Inflammatory macrophage (primary cell): ENCODE data around the gene CLDN20.
"Not testable (repeated sequence)": the region's sequence is repeated elsewhere in the genome, so short reads cannot be mapped to it uniquely, and the experiment has no call there.

Experiments
- DNase-seq, 2 donors: peaks; one replicate each; pipeline ENCODE4 v3.0.0-alpha.2; 2020 to 2022
- total RNA-seq, 18 experiments: gene quantifications; one replicate each; lab custom pipeline; 2026; ENCODE audit warnings: mixed read lengths in 6 of 18, inconsistent platforms in 2 of 18; lab: John Stamatoyannopoulos, UW

CLDN20 gene, protein sequence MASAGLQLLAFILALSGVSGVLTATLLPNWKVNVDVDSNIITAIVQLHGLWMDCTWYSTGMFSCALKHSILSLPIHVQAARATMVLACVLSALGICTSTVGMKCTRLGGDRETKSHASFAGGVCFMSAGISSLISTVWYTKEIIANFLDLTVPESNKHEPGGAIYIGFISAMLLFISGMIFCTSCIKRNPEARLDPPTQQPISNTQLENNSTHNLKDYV
- total RNA-seq = 0 to 0.08 (median 0) reads per million in 18 experiments

DNA sequence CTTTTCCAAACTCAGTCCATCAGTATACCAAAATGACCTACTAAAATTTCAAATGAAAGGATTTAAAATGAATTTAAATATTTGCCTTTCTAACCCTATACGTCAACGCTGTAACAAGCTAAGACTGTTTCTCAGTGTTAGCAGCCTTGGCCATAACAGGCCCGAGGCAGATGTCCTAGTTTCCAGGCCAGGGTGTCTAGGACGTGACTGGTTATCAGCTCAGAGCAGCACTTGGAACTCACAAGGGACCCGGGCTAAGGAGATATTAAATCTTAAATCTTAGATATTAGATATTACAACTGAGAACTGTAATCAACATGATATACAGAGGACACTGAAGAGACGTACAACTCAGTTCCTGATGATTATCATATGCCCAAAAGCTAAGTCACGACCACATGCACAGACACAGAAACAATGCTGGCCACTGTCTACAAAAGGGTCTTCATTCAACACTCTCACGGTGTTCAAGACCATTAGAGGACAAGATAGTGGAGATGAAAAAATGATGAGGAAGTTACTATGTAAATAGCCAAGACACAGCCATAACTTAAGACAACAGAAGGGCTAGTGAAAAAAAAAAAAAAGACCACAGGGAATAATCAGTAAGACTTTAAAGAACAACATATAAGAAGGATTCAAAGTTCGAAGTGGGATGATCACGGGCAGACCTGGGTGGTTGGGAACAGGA lies at the start of gene CLDN20:
Gene CLDN20 (plus strand): TSS at position 641 of the 691 bp plus-strand sequence. CDS start 11,707 bp downstream, outside the sequence.
- DNase-seq = no peak

DNA sequence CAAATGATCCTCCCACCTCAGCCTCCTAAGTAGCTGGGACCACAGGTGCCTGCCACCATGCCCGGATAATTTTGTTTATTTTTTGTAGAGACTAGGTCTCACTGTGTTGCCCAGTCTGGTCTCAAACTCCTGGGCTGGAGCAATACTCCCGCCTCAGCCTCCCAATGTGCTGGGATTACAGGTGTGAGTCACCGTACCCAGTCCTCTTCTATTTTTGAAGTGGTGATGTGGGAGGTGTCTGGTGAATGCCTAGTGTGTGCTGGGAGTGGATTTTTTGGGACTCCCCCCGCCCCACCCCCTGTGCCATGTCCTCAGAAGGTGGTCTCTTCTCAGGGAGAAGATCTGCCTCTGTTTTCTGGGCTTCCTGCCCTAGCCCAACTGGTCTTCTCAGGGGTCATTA lies 47.9 kb upstream of the CLDN20 start:
- DNase-seq = no peak

DNA sequence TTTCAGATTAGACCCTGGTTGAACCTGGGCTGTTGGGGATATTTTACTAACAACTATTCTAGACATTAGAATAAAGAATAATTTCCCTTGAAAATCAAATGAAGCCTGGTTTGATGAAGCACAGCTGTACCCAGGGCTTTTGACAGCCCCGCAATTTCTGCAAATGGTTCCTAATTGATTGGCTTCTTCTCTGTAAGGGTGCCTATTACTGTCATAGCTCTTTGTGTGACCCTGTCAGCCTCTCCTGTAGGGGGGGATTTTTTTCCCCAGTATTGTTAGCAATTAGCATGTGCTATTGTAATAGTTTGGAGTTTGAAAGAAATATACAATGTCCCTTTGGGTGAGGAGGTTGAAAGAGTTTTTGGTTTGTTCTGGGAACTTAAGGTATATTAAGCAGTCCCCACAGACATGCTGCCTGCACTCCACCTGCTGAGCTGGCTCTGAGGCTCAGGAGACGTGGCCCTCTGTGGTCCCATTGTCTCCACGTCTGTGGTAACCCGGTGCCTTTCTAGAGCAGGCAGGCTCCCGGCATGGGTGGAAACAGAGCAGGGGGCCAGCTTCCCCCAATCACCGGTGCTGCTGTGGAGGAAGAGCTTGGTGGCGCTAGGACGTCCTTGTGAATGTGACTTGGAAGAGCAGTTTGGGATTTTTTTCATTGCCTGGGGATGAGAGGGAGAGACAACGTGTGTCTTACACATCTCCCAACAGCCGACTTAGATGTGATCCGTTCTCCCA lies 47.3 kb upstream of the CLDN20 start:
- DNase-seq = no peak

DNA sequence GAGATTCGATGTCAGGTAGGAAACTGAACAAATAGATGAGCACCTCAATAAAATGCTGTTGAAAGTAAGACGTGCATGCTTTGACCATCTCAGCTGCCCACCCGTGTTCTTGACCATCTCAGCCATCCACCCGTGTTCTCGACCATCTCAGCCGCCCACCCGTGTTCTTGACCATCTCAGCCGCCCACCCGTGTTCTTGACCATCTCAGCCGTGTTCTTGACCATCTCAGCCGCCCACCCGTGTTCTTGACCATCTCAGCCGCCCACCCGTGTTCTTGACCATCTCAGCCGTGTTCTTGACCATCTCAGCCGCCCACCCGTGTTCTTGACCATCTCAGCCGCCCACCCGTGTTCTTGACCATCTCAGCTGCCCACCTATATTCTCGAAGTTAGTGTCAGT lies 45.1 kb upstream of the CLDN20 start:
- not testable (repeated sequence) for DNase-seq

DNA sequence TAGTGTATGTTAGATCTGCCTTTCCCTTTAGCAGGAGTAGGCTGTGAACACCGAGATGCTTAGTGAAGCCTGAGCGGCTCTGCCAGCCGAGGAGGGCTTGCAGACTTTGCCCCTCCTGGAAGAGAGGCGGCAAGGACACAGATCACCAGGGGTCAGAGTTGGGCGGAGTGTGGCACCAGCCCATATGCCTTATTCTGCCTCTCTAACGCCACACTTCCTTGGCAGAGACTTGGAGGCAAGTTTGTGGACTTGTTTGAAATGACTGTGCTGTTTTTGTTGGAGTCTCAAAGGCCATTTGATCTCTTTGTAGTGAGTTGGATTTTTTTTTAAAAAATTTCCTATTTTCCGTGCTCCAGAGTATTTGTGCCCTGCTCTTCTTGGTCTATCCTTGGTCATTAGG lies 44.5 kb upstream of the CLDN20 start:
- DNase-seq = no peak

DNA sequence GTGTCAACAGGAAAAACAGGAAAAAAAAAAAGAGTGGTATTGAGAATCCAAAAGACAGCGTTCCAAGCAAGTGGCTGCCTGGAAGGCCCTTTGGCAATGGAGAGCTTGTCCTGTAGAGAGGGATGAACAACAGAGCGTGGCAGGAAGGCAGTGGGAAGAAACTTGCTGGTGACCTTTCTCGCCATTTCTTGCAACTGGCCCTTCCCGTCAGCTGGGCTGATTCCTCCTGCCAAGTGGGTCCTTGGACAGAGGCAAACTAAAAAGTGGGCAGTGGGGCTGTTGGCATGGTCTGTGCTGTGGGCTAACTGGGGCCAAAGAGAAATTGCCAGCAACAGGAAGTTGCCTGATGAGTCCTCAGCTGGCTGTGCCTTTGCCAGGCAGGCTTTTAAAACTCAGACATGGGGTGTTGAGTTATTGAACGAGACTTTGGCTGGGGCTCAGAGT lies 43.9 kb upstream of the CLDN20 start:
- DNase-seq = peak in 1 of 2 donors; percentile 6

DNA sequence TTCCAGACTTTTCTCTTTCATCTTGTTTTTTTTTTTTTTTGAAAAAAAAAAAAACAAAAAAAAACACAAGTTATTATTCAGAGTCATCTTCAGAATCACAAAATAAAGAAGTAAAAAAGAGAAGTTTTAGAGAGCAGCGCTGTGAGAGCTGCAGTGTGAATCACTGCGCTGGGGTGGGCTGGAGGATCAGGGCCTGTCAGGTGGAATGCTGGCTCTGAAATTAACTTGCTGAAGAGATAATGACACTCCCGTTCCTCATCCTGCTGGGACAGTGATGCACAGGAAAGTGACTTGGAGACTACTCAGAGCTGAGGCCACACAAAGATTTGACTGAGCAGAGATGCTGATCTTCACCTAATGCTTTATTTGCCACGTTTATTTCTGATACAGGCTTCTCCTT lies 42.7 kb upstream of the CLDN20 start:
- DNase-seq = peak; percentile 73 to 88

DNA sequence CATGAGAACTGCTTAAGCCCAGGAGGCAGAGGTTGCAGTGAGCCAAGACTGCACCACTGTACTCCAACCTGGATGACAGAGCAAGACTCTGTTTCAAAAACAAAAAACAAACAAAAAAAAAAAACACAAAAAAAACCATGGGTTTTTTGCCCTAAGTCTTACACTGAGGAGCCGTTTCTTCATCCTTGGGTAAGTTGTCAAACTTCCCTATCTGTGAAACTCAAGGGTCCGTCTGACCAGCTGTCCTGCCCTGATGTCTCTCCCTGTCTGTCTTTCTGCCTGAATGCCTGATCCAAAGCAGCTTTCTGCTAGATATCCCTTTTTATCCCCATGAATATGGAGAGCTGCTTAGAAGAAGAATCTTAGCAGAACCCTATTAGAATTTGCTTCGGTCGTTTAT lies 41.3 kb upstream of the CLDN20 start:
- DNase-seq = peak; percentile 56 to 64

DNA sequence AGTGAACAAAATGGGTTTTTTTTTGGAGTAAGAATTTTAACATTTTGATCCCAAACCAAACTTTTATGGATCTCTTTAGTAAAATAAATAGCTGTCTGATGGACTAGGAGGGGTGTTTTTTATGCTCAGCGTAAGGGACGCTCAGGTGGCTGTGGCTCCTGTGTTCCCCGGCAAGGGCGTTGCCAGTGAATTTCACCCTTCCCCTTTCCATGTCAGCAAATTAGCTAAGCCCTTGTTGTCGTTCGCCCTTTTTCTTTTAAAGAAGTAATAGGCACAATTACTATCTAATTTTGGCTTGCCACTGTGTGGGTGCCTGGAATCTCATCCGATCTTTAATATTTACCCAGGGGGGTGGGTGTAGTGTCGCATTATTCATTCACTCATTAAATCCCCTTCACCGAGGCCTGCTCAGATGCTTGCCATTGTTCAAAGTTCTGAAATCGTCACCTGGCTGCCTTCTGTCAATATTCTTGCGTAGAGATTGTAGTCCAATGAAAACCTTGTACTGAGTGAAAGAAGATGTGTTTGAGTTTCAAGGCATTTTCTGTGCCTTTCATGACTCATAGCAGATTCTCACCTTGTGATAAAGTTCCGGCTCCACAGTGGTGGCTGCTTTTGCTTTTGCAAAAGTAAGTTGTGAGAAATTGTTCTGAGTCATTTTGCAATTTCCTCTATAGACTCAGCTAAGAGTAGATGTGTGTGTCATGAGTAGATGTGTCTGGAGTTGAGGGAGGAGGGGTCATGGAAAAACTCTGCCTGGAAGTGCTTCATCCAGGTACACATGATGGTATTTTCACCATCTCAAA lies 40.0 kb upstream of the CLDN20 start:
- DNase-seq = peak; percentile 88 to 89

DNA sequence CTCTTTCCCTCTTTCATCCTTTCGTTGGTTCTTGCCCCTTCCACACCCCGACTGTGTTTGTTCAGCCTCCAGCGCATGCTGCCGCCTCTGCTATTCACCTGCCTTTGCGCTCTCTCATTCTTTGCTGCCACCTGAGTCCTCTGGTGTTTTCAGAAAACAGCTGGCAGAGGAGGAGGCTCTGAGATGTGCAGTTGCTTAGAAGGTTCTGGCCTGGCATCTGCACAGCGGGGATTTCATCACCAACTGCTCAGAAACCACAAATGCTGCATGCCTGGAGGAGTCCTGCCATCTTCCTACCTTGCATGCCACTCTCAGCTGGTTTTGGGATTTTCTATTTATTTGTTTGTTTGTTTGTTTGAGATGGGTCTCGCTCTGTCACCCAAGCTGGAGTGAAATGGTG lies 39.2 kb upstream of the CLDN20 start:
- DNase-seq = peak in 1 of 2 donors; percentile 24

DNA sequence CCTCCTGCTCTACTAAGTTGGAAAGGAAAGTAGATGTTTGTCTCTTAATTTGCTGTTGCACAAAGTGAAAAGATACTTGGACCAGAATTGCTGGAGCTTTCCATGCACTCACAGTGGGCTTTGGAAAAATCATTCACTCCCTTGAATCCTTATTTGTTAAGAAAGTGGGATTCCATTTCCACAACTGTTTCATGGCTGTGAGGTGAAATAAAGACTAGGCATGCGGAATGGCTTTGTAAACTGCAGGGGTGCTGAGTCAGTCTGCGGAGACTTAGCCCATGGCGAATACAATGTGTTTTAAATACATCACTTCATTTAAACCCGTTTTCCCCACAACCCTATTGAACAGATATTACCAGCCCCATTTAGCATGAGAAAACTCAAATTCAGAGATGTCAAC lies 36.8 kb upstream of the CLDN20 start:
- DNase-seq = no peak

DNA sequence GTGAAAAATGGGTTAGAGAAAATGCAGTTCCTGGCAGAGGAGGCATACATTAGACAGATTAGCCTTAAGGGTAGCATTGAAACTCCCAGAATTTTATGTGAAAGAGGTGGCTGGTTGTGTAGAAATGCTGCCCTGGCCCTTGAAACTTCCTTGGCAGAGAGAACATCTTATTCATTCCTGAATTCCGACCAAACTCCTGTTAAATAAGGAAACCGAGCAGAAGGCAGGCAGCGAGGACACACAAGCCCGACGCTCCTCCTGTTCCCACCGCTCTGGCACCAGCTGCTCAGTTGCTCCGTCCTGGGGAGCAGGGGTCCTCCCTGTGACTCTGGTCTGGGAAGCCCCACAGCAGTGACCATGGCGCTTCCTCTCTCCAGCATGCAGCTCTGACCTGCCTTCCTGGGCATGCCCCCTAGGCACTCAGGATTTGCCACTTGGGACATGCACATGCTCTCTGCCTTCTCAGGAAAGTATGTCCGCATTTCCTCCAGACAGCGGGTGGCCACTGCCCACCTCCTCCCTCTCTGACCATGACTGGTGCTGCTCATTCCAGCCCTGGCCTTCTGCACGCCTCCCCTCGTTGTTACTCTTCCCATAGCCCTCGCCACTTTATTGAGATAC lies 35.2 kb upstream of the CLDN20 start:
- DNase-seq = no peak

DNA sequence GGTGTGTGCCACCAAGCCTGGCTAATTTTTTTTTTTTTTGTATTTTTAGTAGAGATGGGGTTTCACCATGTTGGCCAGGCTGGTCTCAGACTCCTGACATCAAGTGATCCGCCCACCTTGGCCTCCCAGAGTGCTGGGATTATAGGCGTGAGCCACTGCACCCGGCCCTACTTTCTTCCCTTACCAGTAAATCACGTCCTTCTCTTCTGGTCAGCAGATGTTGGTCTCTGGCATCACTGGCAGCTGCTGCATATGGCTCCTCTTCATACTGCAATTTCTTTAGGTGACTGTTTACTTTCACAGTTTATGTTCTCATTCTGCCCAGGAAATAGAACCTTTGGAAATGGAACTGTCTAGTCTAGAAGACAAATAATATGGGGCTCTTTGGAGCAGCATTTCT lies 32.8 kb upstream of the CLDN20 start:
- DNase-seq = not testable (repeated sequence)

DNA sequence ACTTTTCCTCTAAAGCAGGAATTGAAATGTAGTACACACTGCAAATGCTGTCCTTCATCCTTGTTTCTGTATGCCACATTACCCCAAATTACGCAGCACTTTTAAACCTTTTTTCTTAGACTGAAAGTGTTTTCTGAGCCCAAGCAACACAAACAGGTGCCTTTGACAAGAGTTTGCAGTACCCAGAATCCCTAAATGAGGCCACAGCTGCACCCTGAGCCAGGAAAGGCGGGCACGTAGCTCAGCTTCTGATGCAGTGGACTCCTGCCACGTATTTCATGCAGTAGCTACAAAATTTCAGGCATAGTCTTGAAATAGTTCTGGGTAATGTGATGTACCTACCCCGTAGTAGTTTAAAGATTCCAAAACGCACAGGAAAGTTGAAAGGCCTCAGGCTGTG lies 31.0 kb upstream of the CLDN20 start:
- no peak for DNase-seq

DNA sequence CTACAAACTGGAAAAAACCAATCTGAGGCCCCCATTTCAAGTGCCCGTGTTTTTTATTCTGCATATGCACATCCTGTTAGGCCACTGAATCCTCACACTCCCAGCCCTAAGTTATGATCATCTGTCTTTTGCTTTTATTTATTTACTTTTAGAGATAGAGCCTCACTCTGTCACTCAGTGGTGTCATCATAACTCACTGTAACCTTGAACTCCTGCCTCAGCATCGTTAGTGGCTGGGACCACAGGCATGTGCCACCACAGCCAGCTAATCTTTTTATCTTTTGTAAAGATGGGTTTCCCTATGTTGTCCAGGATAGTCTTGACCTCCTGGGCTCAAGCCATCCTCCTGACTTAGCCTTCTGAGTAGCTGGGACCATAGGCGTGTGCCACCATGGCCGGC lies 29.6 kb upstream of the CLDN20 start:
- no peak for DNase-seq

DNA sequence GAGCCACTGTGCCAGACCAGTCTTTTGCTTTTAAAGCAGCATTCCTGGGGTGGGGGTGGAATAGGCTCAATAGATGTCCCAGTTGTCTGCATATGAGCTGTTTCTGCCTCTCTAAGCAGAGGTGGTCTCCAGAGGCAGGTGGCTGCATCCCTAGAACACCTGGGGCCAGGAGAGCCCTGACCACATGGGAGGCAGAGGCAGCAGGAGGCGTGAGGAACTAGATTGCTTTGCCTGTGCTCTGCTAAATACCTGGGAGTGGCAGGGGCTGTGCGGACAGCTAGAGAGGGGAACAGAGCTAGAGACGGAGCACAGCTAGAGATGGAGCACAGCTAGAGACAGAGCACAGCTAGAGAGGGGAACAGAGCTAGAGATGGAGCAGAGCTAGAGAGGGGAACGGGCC lies 29.1 kb upstream of the CLDN20 start:
- DNase-seq = no peak

DNA sequence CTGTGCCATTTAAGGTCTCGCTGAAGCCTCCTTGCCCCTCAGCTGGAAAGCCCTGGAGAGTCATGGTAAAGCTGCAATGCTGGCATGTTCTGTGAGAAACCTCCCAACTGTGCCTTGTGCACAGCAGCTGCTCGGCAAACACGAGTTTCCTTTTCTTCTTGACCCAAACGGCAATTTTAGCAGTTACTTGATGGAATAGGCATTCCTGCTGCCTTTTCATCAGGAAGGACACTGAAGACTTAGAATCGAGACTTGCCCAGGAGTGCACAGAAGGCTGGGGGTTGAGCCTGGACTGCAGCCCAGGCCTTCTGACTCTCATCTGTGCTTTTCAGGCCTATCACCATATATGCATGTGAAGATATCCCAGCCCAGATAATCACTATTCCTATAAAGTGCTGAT lies 28.7 kb upstream of the CLDN20 start:
- no peak for DNase-seq

DNA sequence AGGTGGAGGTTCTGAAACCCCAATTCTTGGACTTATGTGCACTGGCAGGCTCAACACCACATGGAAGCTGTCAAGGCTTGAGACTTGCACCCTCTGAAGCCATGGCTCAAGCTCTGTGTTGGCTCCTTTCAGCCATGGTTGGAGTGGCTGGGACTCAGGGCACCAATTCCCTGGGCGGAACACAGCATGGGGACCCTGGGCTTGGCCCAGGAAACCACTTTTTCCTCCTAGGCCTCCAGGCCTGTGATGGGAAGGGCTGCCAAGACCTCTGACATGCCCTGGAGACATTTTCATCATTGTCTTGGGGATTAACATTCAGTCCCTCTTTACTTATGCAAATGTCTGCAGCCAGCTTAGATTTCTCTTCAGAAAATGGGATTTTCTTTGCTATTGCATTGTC lies 26.2 kb upstream of the CLDN20 start:
- DNase-seq = no peak

DNA sequence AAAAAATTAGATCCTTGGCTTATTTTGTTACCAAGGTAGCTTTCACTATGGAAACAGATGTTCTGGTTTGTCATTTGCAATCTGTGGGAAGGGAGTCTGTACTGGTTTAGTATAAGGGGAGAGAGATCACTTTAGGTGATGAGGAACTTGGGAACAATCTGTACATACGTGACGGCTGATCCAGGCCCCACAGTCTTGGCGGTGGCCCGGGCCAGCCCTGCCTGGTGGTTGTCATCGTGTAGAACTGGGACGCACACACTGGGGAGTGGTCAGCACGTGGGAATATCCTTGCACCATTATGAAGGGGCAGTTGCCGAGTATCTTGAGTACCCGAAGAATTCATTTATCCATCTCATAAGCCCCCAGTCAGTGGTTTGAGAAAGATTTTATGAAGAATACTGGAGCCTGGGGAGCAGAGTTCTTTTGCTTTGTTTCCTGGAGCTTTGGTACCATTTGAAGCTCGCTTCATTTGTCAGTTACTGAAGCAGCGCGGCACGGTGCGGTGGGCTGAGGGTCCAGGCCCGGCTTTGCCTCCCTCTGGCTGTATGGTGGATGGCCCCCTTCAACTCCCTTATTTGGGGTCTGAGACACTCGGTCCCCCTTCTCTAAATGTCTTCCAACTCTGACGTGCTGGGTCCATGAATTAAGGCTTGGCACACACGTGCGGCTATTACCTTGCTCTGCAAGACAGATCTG lies 22.8 kb upstream of the CLDN20 start:
- no peak for DNase-seq

DNA sequence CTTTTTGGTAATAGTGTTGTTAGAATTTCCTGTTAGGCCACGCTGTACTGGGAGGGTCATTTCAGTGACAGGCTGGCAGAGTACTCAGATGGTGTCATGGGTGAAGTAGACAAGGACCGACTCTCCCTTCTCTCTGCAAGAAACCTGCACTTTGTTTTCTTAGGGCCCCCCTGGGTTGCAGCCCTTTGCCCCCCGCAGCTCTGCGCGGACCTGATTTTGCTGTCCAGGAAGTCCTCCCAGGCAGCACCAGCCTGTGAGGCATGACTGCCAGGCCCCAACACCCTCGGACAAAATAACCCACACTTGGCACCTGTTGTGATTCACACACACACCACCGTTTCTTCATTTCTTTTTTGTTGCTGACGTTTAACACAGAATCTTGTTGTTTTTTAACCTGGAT lies 21.8 kb upstream of the CLDN20 start:
- no peak for DNase-seq

DNA sequence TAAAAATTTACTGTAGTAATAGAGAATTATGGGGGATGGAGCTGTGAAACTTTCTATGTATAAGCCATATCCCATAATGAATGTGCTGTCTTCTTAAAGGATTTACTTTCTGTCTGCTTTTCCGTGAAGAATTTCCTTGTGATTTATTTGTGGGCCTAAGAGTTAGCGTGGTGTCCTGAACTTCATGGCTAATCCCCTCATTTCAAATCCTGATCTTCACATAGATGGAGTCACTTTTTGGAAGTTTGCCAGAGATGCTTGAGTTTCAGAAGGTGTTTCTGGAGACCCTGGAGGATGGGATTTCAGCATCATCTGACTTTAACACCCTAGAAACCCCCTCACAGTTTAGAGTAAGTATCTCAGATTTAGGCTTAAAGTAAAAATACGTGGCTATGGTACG lies 19.4 kb upstream of the CLDN20 start:
- no peak for DNase-seq

DNA sequence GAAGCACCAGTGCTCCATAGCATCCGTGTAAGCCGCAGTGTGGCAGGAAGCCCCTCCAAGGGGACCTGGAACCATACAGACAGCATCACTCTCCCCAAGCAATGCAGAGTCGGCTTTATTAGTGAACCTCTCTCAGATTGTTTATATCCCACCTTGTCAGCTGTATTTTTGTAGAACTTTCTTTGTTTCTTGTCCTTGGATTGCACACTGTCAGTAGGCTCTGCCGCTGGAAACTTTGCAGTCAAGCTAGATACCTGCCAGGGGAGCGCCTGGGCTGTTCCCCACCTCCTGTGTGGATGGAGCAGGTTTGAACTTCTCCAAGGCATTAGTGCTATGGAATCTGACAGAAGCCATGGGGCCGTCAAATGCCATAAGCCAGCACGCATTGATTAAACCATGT lies 18.6 kb upstream of the CLDN20 start:
- no peak for DNase-seq
